Measurements from ENCODE around the gene LIPF. TPM values are rescaled to one million over a fixed set of nuclear protein-coding genes. Genes with fewer than 3 reads are reported as not detected.
A peak's percentile ranks its signal among the peaks of the same experiment; 100 is the strongest.
"Not testable (repeated sequence)": the region's sequence is repeated elsewhere in the genome, so short reads cannot be mapped to it uniquely, and the experiment has no call there.

Gene LIPF
- total RNA-seq, 1 experiment from 2014 or later = not detected

- no peak overlapping the region for H3K27ac Mint-ChIP-seq (ENCODE audit: unreplicated experiment)
- H3K4me1 Mint-ChIP-seq (ENCODE audit: low read depth, unreplicated experiment) = peaks cover 24% of the 10 kb centered on the region
- DNase-seq = peak; percentile 22
- intact Hi-C loops (cut with micrococcal nuclease; ENCODE audit: unreplicated experiment) = loop anchor here (5.0 kb wide), 1 partner anchor 35 kb away; no protein-coding TSS in a partner anchor
- H3K36me3 Mint-ChIP-seq (ENCODE audit: insufficient read depth, unreplicated experiment) = peaks cover 6% of the 10 kb centered on the region
- CTCF ChIA-PET = no interaction called here
- no peak overlapping the region for H3K4me3 Mint-ChIP-seq (ENCODE audit: low read depth, unreplicated experiment)
- H3K27me3 Mint-ChIP-seq (ENCODE audit: unreplicated experiment) = no peaks in the 10 kb centered on the region
- no TSS peak for BruUV-seq (replicated peaks)
- no peaks in the 10 kb centered on the region for H3K9me3 Mint-ChIP-seq (ENCODE audit: low read depth, unreplicated experiment)
- TF ChIP-seq, protein P1, sequence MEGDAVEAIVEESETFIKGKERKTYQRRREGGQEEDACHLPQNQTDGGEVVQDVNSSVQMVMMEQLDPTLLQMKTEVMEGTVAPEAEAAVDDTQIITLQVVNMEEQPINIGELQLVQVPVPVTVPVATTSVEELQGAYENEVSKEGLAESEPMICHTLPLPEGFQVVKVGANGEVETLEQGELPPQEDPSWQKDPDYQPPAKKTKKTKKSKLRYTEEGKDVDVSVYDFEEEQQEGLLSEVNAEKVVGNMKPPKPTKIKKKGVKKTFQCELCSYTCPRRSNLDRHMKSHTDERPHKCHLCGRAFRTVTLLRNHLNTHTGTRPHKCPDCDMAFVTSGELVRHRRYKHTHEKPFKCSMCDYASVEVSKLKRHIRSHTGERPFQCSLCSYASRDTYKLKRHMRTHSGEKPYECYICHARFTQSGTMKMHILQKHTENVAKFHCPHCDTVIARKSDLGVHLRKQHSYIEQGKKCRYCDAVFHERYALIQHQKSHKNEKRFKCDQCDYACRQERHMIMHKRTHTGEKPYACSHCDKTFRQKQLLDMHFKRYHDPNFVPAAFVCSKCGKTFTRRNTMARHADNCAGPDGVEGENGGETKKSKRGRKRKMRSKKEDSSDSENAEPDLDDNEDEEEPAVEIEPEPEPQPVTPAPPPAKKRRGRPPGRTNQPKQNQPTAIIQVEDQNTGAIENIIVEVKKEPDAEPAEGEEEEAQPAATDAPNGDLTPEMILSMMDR (IDR thresholded peaks at IDR 0.05; ENCODE audit: unreplicated experiment) = no peak
These were observed 43.4 kb downstream of the LIPF start for GRCh38 chr10:88707429-88708155.

DNA sequence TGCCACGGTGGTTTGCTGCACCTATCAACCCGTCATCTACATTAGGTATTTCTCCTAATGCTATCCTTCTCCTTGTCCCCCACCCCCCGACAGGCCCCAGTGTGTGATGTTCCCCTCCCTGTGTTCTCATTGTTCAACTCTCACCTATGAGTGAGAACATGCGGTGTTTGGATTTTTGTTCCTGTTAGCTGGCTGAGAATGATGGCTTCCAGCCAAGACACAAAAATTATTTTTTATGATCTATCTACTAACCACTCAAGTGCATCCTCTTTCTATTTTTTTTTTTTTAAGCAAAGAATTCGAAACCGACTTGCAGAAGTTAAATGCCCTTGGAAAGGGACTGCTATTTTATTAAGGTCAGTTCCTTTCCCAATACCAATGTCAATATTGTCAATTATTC lies 45.1 kb downstream of the LIPF start:
- H3K27ac Mint-ChIP-seq (ENCODE audit: unreplicated experiment); BruUV-seq (replicated peaks); DNase-seq; H3K36me3 Mint-ChIP-seq (ENCODE audit: insufficient read depth, unreplicated experiment); H3K9me3 Mint-ChIP-seq (ENCODE audit: low read depth, unreplicated experiment); H3K4me3 Mint-ChIP-seq (ENCODE audit: low read depth, unreplicated experiment); H3K27me3 Mint-ChIP-seq (ENCODE audit: unreplicated experiment): not testable (repeated sequence)
- CTCF ChIA-PET = interaction anchor here (0.6 kb wide), 1 partner anchor 260 kb away, joined by 4 read pairs; no protein-coding TSS in a partner anchor
- H3K4me1 Mint-ChIP-seq (ENCODE audit: low read depth, unreplicated experiment) = peaks cover 12% of the 10 kb centered on the region
- intact Hi-C loops (cut with micrococcal nuclease; ENCODE audit: unreplicated experiment) = loop anchor here (5.0 kb wide), 1 partner anchor 33 kb away; no protein-coding TSS in a partner anchor

- BruUV-seq (replicated peaks) = no TSS peak
- no peaks in the 10 kb centered on the region for H3K36me3 Mint-ChIP-seq (ENCODE audit: insufficient read depth, unreplicated experiment)
- H3K27me3 Mint-ChIP-seq (ENCODE audit: unreplicated experiment) = no peaks in the 10 kb centered on the region
- TF ChIP-seq, protein P1 (IDR thresholded peaks at IDR 0.05; ENCODE audit: unreplicated experiment) = no peak
- DNase-seq = no peak
- H3K4me3 Mint-ChIP-seq (ENCODE audit: low read depth, unreplicated experiment) = no peak overlapping the region
- no peak overlapping the region for H3K27ac Mint-ChIP-seq (ENCODE audit: unreplicated experiment)
- CTCF ChIA-PET = no interaction called here
- H3K4me1 Mint-ChIP-seq (ENCODE audit: low read depth, unreplicated experiment) = no peaks in the 10 kb centered on the region
- intact Hi-C loops (cut with micrococcal nuclease; ENCODE audit: unreplicated experiment) = no loop called here
- no peaks in the 10 kb centered on the region for H3K9me3 Mint-ChIP-seq (ENCODE audit: low read depth, unreplicated experiment)
These were observed 51.3 kb downstream of the LIPF start for GRCh38 chr10:88715517-88715916.

DNA sequence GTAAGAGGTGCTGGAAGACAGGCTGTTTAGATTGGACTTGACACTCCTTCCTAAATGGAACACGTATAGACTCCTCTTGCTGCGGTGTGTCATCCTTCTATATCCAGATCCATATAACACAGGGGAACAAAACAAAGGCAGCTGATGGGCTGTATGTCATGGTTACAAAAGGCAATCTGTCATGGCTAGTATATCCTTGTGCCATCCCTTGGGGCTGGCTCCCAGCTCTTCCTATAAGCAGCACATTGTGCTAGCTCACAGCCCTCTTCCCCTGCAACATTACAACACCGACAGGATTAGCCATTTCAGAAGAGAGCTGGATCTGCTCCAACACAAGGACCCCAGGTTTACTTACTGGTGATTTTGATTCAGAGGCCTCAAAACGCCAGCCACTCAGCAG lies 57.1 kb downstream of the LIPF start:
- no peaks in the 10 kb centered on the region for H3K27me3 Mint-ChIP-seq (ENCODE audit: unreplicated experiment)
- H3K4me3 Mint-ChIP-seq (ENCODE audit: low read depth, unreplicated experiment) = no peak overlapping the region
- TF ChIP-seq, protein P1 (IDR thresholded peaks at IDR 0.05; ENCODE audit: unreplicated experiment) = no peak
- intact Hi-C loops (cut with micrococcal nuclease; ENCODE audit: unreplicated experiment) = no loop called here
- no peak for DNase-seq
- no peaks in the 10 kb centered on the region for H3K36me3 Mint-ChIP-seq (ENCODE audit: insufficient read depth, unreplicated experiment)
- H3K27ac Mint-ChIP-seq (ENCODE audit: unreplicated experiment) = no peak overlapping the region
- CTCF ChIA-PET = no interaction called here
- BruUV-seq (replicated peaks) = no TSS peak
- no peaks in the 10 kb centered on the region for H3K9me3 Mint-ChIP-seq (ENCODE audit: low read depth, unreplicated experiment)
- no peaks in the 10 kb centered on the region for H3K4me1 Mint-ChIP-seq (ENCODE audit: low read depth, unreplicated experiment)

DNA sequence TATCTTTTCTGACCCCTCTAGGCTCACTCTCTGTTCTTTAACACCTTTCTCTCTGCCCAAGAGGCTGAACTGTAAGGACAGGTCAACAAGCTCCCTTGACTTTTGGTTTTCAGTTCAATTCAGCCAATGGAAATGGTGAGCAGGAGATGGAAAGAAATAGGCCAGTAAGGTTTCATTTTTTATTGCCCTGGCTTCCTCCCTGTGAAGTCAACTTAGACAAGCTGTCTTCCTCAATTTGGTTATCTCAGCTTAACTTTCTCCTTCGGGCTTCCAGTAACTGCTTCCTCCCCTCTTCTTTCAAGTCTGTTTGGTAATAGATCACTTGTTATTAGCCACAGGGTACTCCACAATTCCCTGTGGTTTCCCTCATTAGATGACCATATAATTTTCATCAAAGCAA lies 61.6 kb downstream of the LIPF start:
- CTCF ChIA-PET = no interaction called here
- H3K27ac Mint-ChIP-seq (ENCODE audit: unreplicated experiment) = no peak overlapping the region
- no TSS peak for BruUV-seq (replicated peaks)

More for the DNA sequence above, 61.6 kb downstream of the LIPF start:
- TF ChIP-seq, protein P1 (IDR thresholded peaks at IDR 0.05; ENCODE audit: unreplicated experiment) = no peak
- Mint-ChIP-seq H3K4me1 (ENCODE audit: low read depth, unreplicated experiment) (no peaks in the 10 kb centered on the region), H3K9me3 (ENCODE audit: low read depth, unreplicated experiment) (no peaks in the 10 kb centered on the region), H3K4me3 (ENCODE audit: low read depth, unreplicated experiment) (no peak overlapping the region), H3K36me3 (ENCODE audit: insufficient read depth, unreplicated experiment) (no peaks in the 10 kb centered on the region), H3K27me3 (ENCODE audit: unreplicated experiment) (peaks cover 17% of the 10 kb centered on the region)
- DNase-seq = no peak
- intact Hi-C loops (cut with micrococcal nuclease; ENCODE audit: unreplicated experiment) = no loop called here

Data from Calu3 (cell line).